Thoracic aorta (tissue), 2 donors: ENCODE data around the gene ETFDH. TPM values are rescaled to one million over a fixed set of nuclear protein-coding genes. Genes with fewer than 3 reads are reported as not detected.
"Not testable (repeated sequence)": the region's sequence is repeated elsewhere in the genome, so short reads cannot be mapped to it uniquely, and the experiment has no call there.

Experiments
- ATAC-seq: fragments of 150-250 bp; one replicate; pipeline ENCODE4 v1.8.0; 2017; ENCODE audit warnings: low read depth; ENCODE audit not compliant: insufficient number of reproducible peaks, low FRiP score
- DNase-seq: peaks from one replicate; pipeline ENCODE4 v3.0.0-alpha.2; 2020; ENCODE audit warnings: low spot score
- H3K27ac ChIP-seq, 2 donors: fragments of 200-600 bp; sonication (generic); 1 replicate in 1 of 2; 2 replicates in 1 of 2; pipeline ENCODE4 v1.5.1; 2016; ENCODE audit warnings: mild to moderate bottlenecking in 2 of 2, moderate library complexity in 2 of 2
- H3K27me3 ChIP-seq: fragments of 200-600 bp; sonication (generic); replicated peaks from 2 replicates; pipeline ENCODE4 v1.6.0; 2016; ENCODE audit warnings: mild to moderate bottlenecking; ENCODE audit not compliant: insufficient read depth
- H3K36me3 ChIP-seq: fragments of 200-600 bp; sonication (generic); one replicate; pipeline ENCODE4 v1.5.1; 2016
- H3K4me1 ChIP-seq, 2 donors: fragments of 200-600 bp; sonication (generic); 1 replicate in 1 of 2; 2 replicates in 1 of 2; pipeline versions ENCODE4 v1.5.1 to v1.6.0; 2016; ENCODE audit warnings: low read depth in 2 of 2, mild to moderate bottlenecking in 1 of 2; ENCODE audit not compliant: control insufficient read depth in 1 of 2
- H3K4me3 ChIP-seq: fragments of 200-600 bp; sonication (generic); 2 replicates; pipeline ENCODE4 v1.5.1; 2016; ENCODE audit warnings: mild to moderate bottlenecking
- H3K9me3 ChIP-seq: fragments of 200-600 bp; sonication (generic); 2 replicates; pipeline ENCODE4 v1.5.1; 2016
- CTCF ChIP-seq: fragments of 200-600 bp; sonication (generic); IDR thresholded peaks from one replicate; pipeline ENCODE4 v1.5.1; 2019; ENCODE audit warnings: antibody characterized with exemption
- total RNA-seq, 2 donors: library from RNA; depleted of rRNA; stranded (reverse); fragments of >200 nt; gene quantifications; one replicate each; pipeline versions ENCODE4 v1.1.0 to v1.2.3, GENCODE V29; 2016

Gene ETFDH
- total RNA-seq, 2 donors from 2014 or later, result 15.6 to 18.6 TPM

GRCh38 chr4:158738866-158739265 is 66.8 kb downstream of the ETFDH start:
- no peak for ATAC-seq

GRCh38 chr4:158739600-158739999 is 67.5 kb downstream of the ETFDH start:
- no peak for TF ChIP-seq CTCF
- H3K27me3 ChIP-seq, result no peaks in the 10 kb centered on the region
- no peaks in the 10 kb centered on the region for H3K4me1 ChIP-seq
- H3K36me3 ChIP-seq, result no peaks in the 10 kb centered on the region
- no peak overlapping the region for H3K27ac ChIP-seq
- H3K9me3 ChIP-seq, result no peaks in the 10 kb centered on the region
- DNase-seq (no peak), ATAC-seq (no peak)
- no peak overlapping the region for H3K4me3 ChIP-seq

More at GRCh38 chr4:158738866-158739265, 66.8 kb downstream of the ETFDH start:
- TF ChIP-seq CTCF, result no peak
- H3K27me3 ChIP-seq, result no peaks in the 10 kb centered on the region
- DNase-seq, result no peak
- no peaks in the 10 kb centered on the region for H3K36me3 ChIP-seq
- no peaks in the 10 kb centered on the region for H3K4me1 ChIP-seq
- no peak overlapping the region for H3K27ac ChIP-seq
- H3K4me3 ChIP-seq, result no peak overlapping the region
- no peaks in the 10 kb centered on the region for H3K9me3 ChIP-seq

- no peak for ATAC-seq
- no peak for DNase-seq
- no peak for TF ChIP-seq CTCF
- Histone ChIP-seq H3K9me3 (no peaks in the 10 kb centered on the region), H3K4me3 (no peak overlapping the region), H3K36me3 (no peaks in the 10 kb centered on the region), H3K27ac (no peak overlapping the region), H3K4me1 (no peaks in the 10 kb centered on the region), H3K27me3 (no peaks in the 10 kb centered on the region)
These were observed 69.4 kb downstream of the ETFDH start for GRCh38 chr4:158741326-158742021.

GRCh38 chr4:158746537-158746936 is 74.4 kb downstream of the ETFDH start:
- not testable (repeated sequence) for H3K36me3 ChIP-seq, H3K9me3 ChIP-seq, H3K4me3 ChIP-seq, ATAC-seq, H3K27ac ChIP-seq, H3K27me3 ChIP-seq, DNase-seq, H3K4me1 ChIP-seq

GRCh38 chr4:158750379-158750778 is 78.3 kb downstream of the ETFDH start:
- H3K27ac ChIP-seq, result peak overlapping the region in 1 of 2 donors; percentile 36
- H3K4me1 ChIP-seq, result no peaks in the 10 kb centered on the region
- TF ChIP-seq CTCF, result no peak
- DNase-seq (no peak), ATAC-seq (no peak)
- no peaks in the 10 kb centered on the region for H3K27me3 ChIP-seq
- no peaks in the 10 kb centered on the region for H3K9me3 ChIP-seq
- no peak overlapping the region for H3K4me3 ChIP-seq
- H3K36me3 ChIP-seq, result no peaks in the 10 kb centered on the region
